HepG2 (cell line): ENCODE results near the gene CHMP1A. TPM values are rescaled to one million over a fixed set of nuclear protein-coding genes. Genes with fewer than 3 reads are reported as not detected.
A peak's percentile ranks its signal among the peaks of the same experiment; 100 is the strongest.

Source experiments
- ATF3 ChIP-seq: sonication (generic); formaldehyde crosslinking; IDR thresholded peaks from 2 replicates; pipeline ENCODE4 v1.4.0; 2020; ENCODE audit warnings: missing genetic modification reagents
- FOXP4 ChIP-seq: sonication (generic); formaldehyde crosslinking; IDR thresholded peaks from 2 replicates; pipeline ENCODE4 v1.4.0; 2020; ENCODE audit warnings: missing genetic modification reagents
- GFI1 ChIP-seq: sonication (generic); formaldehyde crosslinking; IDR thresholded peaks from 2 replicates; pipeline ENCODE4 v1.5.0; 2020; ENCODE audit warnings: missing genetic modification reagents, mild to moderate bottlenecking, borderline replicate concordance
- HNRNPH1 ChIP-seq: fragments of 200-400 bp; formaldehyde crosslinking; optimal IDR thresholded peaks from 2 replicates; pipeline ENCODE3; 2017; ENCODE audit warnings: mild to moderate bottlenecking, low read depth, low read length
- HNRNPLL ChIP-seq: fragments of 200-400 bp; formaldehyde crosslinking; IDR thresholded peaks from 2 replicates; pipeline ENCODE4 v1.6.1; 2017; ENCODE audit warnings: mild to moderate bottlenecking, low read depth, low read length; ENCODE audit not compliant: poor library complexity, severe bottlenecking
- HNRNPUL1 ChIP-seq: fragments of 200-400 bp; formaldehyde crosslinking; IDR thresholded peaks from 2 replicates; pipeline ENCODE4 v1.6.1; 2017; ENCODE audit warnings: low read depth, mild to moderate bottlenecking, low read length, moderate library complexity
- IRF2 ChIP-seq: IDR thresholded peaks from 2 replicates; pipeline ENCODE4 v1.6.1; 2018; ENCODE audit warnings: missing genetic modification reagents, missing compliant biosample characterization
- KDM5B ChIP-seq: sonication (generic); formaldehyde crosslinking; IDR thresholded peaks from 2 replicates; pipeline ENCODE4 v1.4.0; 2020; ENCODE audit warnings: missing genetic modification reagents, mild to moderate bottlenecking, borderline replicate concordance
- KLF13 ChIP-seq: sonication (generic); formaldehyde crosslinking; IDR thresholded peaks from 2 replicates; pipeline ENCODE4 v1.4.0; 2020; ENCODE audit warnings: mild to moderate bottlenecking, missing genetic modification reagents
- RBFOX2 ChIP-seq: fragments of 200-400 bp; formaldehyde crosslinking; IDR thresholded peaks from 2 replicates; pipeline ENCODE4 v1.6.1; 2017; ENCODE audit warnings: low read depth, mild to moderate bottlenecking, low read length
- SSRP1 ChIP-seq: IDR thresholded peaks from 2 replicates; pipeline ENCODE4 v1.6.1; 2016; ENCODE audit warnings: control low read depth
- TMF1 ChIP-seq: sonication (generic); formaldehyde crosslinking; IDR thresholded peaks from 2 replicates; pipeline ENCODE4 v1.8.1; 2022; ENCODE audit warnings: low read depth, missing genetic modification reagents
- ZNF143 ChIP-seq: sonication (generic); formaldehyde crosslinking; IDR thresholded peaks from 2 replicates; pipeline ENCODE4 v1.4.0; 2020; ENCODE audit warnings: missing genetic modification reagents
- ZNF766 ChIP-seq: sonication (generic); formaldehyde crosslinking; IDR thresholded peaks from 2 replicates; pipeline ENCODE4 v1.5.0; 2020; ENCODE audit warnings: missing genetic modification reagents, borderline replicate concordance
- ZNF772 ChIP-seq: sonication (generic); formaldehyde crosslinking; IDR thresholded peaks from 2 replicates; pipeline ENCODE4 v1.5.0; 2020; ENCODE audit warnings: mild to moderate bottlenecking, missing genetic modification reagents
- ZNF777 ChIP-seq: sonication (generic); formaldehyde crosslinking; IDR thresholded peaks from 2 replicates; pipeline ENCODE4 v1.4.0; 2020; ENCODE audit warnings: missing genetic modification reagents
- ZNF792 ChIP-seq: IDR thresholded peaks from 2 replicates; pipeline ENCODE4 v1.6.1; 2016
- ZNF816 ChIP-seq: sonication (generic); formaldehyde crosslinking; IDR thresholded peaks from 2 replicates; pipeline ENCODE4 v1.8.0; 2022; ENCODE audit warnings: missing genetic modification reagents, mild to moderate bottlenecking, borderline replicate concordance
- ZSCAN21 ChIP-seq: sonication (generic); formaldehyde crosslinking; IDR thresholded peaks from 2 replicates; pipeline ENCODE4 v1.8.0; 2022; ENCODE audit warnings: mild to moderate bottlenecking, missing genetic modification reagents, moderate library complexity, borderline replicate concordance
- polyA plus RNA-seq, 8 experiments: library from polyadenylated mRNA; depleted of rRNA in 3 of 8; stranded (reverse) in 7 of 8; unstranded in 1 of 8; fragments of >200 nt; fragmentation: Illumina TruSeq in 4 of 8; extraction: Trizol in 4 of 8; gene quantifications; 2 replicates each; pipeline versions ENCODE4 v1.2.1 to v1.2.3, GENCODE V29; 2011 to 2016; ENCODE audit warnings: low read depth in 4 of 8, missing spikeins in 1 of 8, mixed read lengths in 1 of 8; ENCODE audit not compliant: insufficient read depth in 1 of 8
- total RNA-seq, 5 experiments: library from RNA; depleted of rRNA; stranded (reverse); fragments of >200 nt; fragmentation: Illumina TruSeq; extraction: Trizol; gene quantifications; 2 replicates each; pipeline ENCODE4 v1.2.3, GENCODE V29; 2016; ENCODE audit warnings: low read depth in 1 of 5
- TF ChIP-seq, protein P1 (sequence below): sonication (generic); formaldehyde crosslinking; IDR thresholded peaks from 2 replicates; pipeline ENCODE4 v1.4.0; 2020; ENCODE audit warnings: mild to moderate bottlenecking, missing genetic modification reagents
- TF ChIP-seq, protein P2 (sequence below): sonication (generic); formaldehyde crosslinking; IDR thresholded peaks from 2 replicates; pipeline ENCODE4 v1.8.1; 2022; ENCODE audit warnings: mild to moderate bottlenecking, missing genetic modification reagents
- TF ChIP-seq, protein P3 (sequence below): sonication (generic); formaldehyde crosslinking; conservative IDR thresholded peaks from 2 replicates; pipeline ENCODE4 v1.5.0; 2020; ENCODE audit warnings: missing genetic modification reagents

CHMP1A gene
- total and polyA plus RNA-seq, 2 of the 13 experiments (the other 11 are each of a cell fraction or from before 2014, with no cell fraction given): 69.4 to 73.3 TPM

- TF ChIP-seq ZNF772: no peak; the same call in 1 of the 2 replicates
- no peak; the same call in 1 of the 2 replicates for TF ChIP-seq ZNF143 (CRISPR knock-in tag)
- TF ChIP-seq RBFOX2: peak; percentile 61
- TF ChIP-seq HNRNPLL: peak; percentile 3
- no peak; the same call in none of the 2 replicates for TF ChIP-seq ZNF792 (CRISPR knock-in tag)
- no peak; the same call in none of the 2 replicates for TF ChIP-seq KDM5B (CRISPR knock-in tag)
- peak; percentile 98 for TF ChIP-seq ZNF777 (CRISPR knock-in tag)
- peak; percentile 14; the same call in 1 of the 2 replicates for TF ChIP-seq FOXP4 (CRISPR knock-in tag)
- TF ChIP-seq IRF2 (CRISPR knock-in tag): peak; percentile 63; the same call in 1 of the 2 replicates
- no peak for TF ChIP-seq HNRNPUL1
- TF ChIP-seq KLF13: no peak
- TF ChIP-seq, protein P1, sequence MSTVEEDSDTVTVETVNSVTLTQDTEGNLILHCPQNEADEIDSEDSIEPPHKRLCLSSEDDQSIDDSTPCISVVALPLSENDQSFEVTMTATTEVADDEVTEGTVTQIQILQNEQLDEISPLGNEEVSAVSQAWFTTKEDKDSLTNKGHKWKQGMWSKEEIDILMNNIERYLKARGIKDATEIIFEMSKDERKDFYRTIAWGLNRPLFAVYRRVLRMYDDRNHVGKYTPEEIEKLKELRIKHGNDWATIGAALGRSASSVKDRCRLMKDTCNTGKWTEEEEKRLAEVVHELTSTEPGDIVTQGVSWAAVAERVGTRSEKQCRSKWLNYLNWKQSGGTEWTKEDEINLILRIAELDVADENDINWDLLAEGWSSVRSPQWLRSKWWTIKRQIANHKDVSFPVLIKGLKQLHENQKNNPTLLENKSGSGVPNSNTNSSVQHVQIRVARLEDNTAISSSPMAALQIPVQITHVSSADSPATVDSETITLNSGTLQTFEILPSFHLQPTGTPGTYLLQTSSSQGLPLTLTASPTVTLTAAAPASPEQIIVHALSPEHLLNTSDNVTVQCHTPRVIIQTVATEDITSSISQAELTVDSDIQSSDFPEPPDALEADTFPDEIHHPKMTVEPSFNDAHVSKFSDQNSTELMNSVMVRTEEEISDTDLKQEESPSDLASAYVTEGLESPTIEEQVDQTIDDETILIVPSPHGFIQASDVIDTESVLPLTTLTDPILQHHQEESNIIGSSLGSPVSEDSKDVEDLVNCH (CRISPR knock-in tag): no peak
- TF ChIP-seq TMF1 (CRISPR knock-in tag): no peak
- no peak for TF ChIP-seq HNRNPH1
- TF ChIP-seq, protein P2, sequence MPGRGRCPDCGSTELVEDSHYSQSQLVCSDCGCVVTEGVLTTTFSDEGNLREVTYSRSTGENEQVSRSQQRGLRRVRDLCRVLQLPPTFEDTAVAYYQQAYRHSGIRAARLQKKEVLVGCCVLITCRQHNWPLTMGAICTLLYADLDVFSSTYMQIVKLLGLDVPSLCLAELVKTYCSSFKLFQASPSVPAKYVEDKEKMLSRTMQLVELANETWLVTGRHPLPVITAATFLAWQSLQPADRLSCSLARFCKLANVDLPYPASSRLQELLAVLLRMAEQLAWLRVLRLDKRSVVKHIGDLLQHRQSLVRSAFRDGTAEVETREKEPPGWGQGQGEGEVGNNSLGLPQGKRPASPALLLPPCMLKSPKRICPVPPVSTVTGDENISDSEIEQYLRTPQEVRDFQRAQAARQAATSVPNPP (CRISPR knock-in tag): no peak
- no peak for TF ChIP-seq SSRP1 (CRISPR knock-in tag)
- no peak for TF ChIP-seq GFI1 (CRISPR knock-in tag)
- TF ChIP-seq ZNF816 (CRISPR knock-in tag): no peak; the same call in 1 of the 2 replicates
- TF ChIP-seq ZSCAN21 (CRISPR knock-in tag): peak; percentile 84
- TF ChIP-seq ATF3: peak; percentile 23; the same call in 1 of the 2 replicates
- TF ChIP-seq, protein P3, sequence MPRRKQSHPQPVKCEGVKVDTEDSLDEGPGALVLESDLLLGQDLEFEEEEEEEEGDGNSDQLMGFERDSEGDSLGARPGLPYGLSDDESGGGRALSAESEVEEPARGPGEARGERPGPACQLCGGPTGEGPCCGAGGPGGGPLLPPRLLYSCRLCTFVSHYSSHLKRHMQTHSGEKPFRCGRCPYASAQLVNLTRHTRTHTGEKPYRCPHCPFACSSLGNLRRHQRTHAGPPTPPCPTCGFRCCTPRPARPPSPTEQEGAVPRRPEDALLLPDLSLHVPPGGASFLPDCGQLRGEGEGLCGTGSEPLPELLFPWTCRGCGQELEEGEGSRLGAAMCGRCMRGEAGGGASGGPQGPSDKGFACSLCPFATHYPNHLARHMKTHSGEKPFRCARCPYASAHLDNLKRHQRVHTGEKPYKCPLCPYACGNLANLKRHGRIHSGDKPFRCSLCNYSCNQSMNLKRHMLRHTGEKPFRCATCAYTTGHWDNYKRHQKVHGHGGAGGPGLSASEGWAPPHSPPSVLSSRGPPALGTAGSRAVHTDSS (CRISPR knock-in tag): 0 out of 2 replicates have a peak, but pooled peaks have one; percentile 75
- TF ChIP-seq ZNF766 (CRISPR knock-in tag): no peak; the same call in 1 of the 2 replicates
Measured at GRCh38 chr16:89700649-89701424, 43.3 kb upstream of the CHMP1A start (continued).
